ENCODE measurements around the gene SNORC.

SNORC gene

DNA sequence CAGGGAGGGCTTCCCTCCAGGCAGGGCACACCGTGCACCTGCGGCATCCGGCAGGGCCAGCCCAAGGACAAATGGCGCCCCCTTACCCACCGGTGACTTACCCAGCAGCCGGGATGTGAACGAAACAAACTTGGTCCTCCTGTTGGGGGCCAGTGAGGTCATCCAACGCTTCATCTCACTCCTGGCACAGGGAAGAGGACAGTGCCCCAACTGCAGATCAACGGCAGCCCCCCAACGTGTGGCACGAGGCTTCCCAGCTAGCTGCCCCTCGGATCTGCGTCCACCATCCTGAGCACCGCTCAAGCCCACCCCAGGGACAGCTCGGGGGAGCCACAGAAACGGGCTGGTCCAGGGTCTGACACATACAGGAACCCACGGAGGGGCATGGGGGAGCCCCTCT is 12.0 kb downstream of the SNORC start:
- H3K4me3 ChIP-seq (ENCODE audit: low read depth, low read length) = no peak overlapping the region

DNA sequence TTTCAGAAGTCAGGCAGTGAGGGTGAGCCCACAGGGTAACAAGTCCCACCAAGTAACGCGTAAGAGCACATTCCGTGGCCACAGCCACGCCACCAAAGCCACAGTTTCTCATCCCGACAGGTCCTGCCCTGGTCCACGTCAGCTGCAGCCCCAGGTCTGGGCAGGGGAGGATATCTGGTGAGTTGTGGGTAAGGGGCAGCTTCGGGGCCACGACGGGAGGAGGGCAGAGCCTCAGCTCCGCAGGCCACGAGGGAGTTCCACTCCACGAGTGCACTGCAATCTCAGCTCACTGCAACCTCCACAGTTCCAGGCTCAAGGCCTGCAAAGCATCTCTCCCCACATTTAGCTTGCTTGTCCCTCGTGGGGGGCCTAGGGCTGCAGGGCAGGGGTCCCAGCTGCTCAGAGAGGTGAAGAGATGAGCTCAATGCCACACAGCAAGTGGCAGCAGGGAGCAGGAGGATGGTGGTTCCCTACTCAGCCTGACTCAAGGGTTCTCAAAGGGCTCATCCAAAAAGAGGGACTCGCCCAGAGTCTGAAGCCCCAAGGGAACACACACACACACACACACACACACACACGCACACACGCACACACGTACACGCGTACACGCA is 12.5 kb downstream of the SNORC start:
- H3K4me3 ChIP-seq (ENCODE audit: low read depth, low read length) = no peak overlapping the region

DNA sequence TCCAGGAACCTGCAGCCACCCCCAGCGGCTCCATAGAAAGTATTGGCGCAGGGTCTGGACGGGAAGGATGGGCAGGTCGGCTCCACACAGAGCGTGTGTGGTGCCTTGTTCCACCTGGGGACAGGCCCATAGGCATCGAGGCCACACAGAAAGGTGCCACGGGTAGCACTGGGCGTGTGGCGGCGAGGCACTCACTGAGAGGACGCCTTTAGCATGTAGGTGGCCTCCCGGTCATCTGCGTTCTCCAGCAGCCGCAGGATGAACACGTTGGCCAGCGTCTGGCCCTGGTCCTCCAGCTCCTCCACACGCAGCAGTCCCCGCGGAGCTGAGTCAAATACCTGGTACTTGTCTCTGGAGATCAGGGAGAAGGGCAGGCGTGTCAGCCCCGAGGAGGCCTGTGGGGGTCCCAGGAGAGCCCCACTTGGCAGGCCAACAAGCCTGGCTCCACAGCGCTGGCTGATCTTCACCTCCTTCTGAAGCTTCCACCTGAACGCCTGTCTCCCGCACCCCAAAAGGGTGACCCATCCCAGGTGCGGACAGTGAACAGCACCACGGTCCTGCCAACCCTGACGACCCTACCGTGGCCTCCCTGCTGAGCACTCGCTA is 13.2 kb downstream of the SNORC start:
- no peak overlapping the region for H3K4me3 ChIP-seq (ENCODE audit: low read depth, low read length)

DNA sequence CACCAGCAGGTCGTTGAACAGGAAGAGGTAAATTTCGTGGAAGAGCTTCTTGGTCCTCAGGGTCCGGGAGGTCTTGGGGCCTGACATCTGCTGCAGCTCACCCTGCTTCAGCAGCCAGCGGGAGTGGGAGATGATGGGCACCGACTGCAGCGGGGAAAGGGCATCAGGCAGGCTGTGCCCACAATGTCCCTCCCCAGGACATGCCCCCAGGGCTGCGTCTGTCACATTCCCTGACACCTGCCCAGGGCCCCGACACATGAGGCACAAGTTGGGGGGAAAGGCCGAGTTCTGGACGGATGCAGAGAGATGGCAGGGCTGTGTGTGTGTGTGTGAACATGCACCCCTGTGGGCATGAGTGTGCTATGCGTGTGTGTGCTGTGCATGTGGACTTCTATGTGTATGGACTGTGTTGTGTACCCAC is 13.9 kb downstream of the SNORC start:
- no peak overlapping the region for H3K4me3 ChIP-seq (ENCODE audit: low read depth, low read length)

DNA sequence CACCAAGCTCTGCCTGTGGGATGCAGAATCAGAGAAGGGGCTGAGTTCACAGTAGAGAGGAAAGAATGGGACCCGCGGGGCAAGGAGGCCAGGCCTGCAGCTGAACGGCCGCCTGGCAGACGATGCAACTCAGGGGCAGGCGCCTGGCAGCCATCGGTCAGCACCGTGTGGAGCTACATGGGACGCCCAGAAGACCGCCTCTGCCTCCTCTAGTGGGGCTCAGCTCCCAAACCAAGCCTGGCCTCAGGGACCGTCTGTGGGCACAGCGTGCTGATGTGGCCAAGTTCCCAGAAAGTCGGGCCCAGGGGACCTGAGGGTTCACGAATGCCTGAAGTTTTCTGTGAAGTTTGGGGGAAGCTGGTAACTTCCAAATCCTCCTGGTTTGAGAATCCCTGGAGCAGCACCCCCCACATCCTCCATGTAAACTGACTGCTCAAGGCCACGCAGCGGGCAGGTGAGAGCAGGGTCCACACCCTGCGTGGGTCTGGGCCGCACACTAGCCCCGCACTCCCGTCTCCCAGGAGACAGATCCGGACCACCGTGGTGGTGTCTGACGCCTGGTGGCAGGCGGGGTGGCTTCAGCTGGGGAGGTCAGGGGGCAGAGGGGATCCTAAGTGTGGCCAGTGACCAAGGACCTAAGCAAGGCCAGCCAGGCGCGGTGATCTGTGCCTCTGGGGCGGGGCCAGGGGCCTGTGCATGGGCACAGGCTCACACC is 14.6 kb downstream of the SNORC start:
- no peak overlapping the region for H3K4me3 ChIP-seq (ENCODE audit: low read depth, low read length)

GRCh38 chr2:232885264-232885961 is 15.3 kb downstream of the SNORC start:
- no peak overlapping the region for H3K4me3 ChIP-seq (ENCODE audit: low read depth, low read length)

GRCh38 chr2:232886176-232886575 is 16.1 kb downstream of the SNORC start:
- H3K4me3 ChIP-seq (ENCODE audit: low read depth, low read length) = no peak overlapping the region

GRCh38 chr2:232886632-232887031 is 16.6 kb downstream of the SNORC start:
- no peak overlapping the region for H3K4me3 ChIP-seq (ENCODE audit: low read depth, low read length)

DNA sequence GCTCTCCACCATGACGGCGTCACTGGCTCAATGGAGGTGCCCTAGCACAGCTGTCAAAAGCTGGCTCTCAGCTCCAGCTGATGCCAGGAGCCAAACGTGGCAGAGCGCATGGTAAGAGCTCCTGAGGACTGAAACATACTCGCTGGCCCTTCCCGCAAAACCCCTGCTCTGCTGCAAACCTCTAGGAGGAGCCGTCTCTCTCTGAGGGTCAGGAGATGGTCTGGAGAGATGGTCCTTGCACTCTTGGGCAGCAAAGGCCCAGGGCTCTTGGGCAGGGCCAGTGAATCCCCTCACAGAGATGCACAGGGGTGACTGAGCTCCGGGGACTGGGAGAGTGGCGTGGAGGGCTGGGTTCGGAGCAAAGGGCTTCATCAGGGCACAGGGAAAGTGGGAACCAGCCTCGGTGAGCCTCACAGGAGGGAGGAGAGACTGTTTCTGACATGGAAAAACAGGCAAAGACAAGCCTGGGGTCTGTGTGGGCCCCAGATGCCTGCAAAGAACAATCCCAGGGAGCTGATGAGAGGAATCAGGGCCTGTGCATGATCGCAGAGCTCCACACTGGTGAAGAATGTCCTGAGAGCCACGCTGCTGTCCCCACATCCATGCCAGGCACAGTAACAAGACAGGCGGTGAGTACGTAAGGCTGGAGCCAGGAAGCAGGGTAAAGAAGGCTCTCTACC is 17.2 kb downstream of the SNORC start:
- no peak overlapping the region for H3K4me3 ChIP-seq (ENCODE audit: low read depth, low read length)

DNA sequence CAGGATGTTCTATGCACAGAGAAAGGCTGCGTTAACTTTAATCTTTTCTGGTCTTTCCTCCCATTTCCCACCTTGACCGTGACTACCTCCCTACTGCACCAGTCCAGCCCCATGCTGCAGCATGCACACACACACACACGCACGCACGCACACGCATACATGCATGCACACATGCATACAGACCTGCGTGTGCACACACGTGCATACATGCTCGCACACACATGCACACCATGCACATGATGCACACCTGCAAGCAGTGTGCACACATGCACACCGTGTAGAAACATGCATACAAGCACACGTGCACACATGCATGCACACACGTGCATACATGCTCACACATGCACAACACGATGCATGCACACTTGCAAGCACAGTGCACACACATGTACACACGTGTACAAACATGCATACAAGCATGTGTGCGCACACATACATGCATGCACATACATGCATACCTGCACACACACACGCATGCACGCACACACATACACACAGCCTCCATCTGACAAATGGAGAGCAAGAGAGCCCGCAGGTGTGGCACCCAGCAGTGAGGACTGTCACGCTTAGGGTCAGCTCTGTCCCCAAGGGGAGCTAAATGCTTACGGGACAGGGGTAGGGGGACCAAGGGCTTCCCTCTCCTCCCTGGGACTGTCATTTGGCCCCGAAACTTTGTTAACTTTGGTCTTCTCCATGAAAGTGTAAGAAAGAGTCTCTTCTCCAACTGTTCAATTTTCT is 18.2 kb downstream of the SNORC start:
- no peak overlapping the region for H3K4me3 ChIP-seq (ENCODE audit: low read depth, low read length)

- H3K4me3 ChIP-seq (ENCODE audit: low read depth, low read length) = no peak overlapping the region
Observed at GRCh38 chr2:232888839-232889529, 18.9 kb downstream of the SNORC start.

DNA sequence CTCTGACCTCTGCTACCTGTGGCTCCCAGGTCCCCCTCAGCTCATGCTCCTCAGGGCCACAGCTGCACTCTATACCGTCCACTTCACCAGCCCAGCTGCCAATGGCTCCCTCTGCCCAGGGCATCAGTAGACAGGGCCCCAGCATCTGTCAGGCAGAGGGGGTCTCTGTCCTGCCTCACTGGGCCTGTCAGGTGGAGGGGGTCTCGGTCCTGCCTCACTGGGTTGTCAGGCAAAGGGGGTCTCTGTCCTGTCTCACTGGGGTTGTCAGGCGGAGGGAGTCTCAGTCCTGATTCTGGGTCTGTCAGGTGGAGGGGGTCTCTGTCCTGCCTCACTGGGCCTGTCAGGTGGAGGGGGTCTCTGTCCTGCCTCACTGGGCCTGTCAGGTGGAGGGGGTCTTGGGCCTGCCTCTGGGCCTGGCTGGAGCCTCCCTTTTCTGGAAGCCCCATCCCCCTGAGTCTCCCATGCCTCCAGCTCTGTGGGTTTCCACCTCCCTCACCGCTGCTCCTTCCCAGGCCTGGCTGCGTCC is 19.9 kb downstream of the SNORC start:
- no peak overlapping the region for H3K4me3 ChIP-seq (ENCODE audit: low read depth, low read length)

DNA sequence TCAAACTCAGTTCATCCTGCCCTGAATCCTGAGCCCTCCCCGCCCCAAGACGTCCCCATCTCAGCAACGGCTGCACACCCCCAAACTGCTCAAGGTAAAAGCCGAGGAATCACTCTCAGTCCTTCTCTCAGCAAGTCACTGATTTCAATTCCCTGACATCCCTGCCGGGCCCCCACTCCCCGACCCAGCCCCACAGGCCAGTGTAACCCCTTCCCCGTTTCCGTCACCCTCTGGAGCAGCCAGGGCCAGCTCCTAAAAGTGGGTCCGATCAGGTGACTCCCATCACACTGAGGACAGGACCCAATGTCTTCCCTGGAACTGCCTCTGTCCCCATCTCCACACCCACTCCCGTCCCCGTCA is 20.5 kb downstream of the SNORC start:
- H3K4me3 ChIP-seq (ENCODE audit: low read depth, low read length) = no peak overlapping the region

DNA sequence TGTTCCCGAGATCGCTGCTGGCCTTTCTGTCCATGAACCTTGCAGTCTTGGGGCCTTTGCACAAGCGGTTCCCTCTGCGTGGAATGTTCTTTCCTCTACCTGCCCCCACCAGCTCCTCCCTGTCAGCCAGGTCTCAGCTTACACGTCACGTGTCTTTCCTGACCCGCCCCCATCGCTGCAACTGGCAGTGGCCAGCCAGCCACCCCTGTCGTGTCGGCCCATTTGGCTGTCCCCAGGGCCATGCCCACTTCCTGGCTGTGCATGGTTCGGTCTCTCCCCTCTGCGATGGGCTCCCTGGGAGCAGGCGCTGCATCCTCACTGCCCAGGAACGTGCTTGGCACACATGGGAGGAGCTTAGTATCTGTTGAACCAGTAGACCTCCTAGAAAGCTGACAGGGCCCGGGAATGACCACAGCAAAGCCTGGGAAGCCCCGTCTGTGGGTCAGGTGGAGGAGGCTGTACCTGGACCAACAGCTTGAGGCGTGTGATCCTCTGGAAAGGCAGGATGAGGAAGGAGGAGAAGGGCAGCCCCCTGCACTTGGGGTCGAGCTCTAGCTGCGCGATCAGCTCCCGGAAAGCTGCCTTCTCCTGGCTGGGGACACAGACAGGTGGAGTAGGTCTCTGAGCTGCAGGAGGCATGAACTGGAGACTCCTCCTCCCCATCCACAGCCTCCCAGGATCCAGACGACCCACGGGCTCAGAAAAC is 21.0 kb downstream of the SNORC start:
- no peak overlapping the region for H3K4me3 ChIP-seq (ENCODE audit: low read depth, low read length)

DNA sequence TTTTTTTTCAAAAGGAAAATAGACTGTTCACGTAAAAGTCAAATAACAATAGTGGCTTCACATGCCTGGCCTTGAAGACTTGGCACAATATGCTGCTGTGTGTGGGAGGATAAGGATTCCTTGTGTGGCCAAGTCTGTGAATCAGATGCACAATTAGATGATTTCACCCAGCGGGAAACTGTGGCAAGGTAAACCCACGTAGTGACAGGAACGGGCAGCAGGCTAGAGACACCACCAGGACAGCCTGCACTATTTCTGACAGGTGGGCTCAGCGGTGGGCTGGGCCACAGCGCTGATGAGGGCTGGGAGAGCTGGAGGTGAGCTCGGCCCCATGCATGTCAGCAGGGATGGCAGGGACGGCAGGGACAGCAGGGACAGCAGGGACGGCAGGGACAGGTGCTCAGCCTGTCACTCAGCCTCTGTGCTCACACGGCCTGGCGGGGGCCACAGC is 21.6 kb downstream of the SNORC start:
- no peak overlapping the region for H3K4me3 ChIP-seq (ENCODE audit: low read depth, low read length)

DNA sequence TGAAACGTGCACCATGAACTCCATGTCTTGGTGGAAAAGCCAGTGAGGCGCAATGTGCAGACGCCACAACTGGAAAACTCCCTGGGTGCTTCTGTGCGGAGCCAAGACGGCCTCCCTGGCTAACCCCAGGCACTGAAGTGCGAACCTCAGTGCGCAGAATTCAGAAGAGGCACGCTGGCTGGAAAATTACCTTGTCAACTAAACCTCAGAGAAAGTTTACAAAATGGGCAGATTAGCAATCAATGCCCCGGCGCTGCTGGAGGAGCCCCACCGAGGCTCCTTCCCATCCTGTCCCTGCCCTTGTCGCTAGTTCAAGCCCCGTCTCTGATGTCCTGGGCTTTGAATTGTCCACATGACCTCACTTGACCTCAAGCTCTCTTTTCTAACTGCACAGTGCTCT is 22.2 kb downstream of the SNORC start:
- H3K4me3 ChIP-seq (ENCODE audit: low read depth, low read length) = no peak overlapping the region

DNA sequence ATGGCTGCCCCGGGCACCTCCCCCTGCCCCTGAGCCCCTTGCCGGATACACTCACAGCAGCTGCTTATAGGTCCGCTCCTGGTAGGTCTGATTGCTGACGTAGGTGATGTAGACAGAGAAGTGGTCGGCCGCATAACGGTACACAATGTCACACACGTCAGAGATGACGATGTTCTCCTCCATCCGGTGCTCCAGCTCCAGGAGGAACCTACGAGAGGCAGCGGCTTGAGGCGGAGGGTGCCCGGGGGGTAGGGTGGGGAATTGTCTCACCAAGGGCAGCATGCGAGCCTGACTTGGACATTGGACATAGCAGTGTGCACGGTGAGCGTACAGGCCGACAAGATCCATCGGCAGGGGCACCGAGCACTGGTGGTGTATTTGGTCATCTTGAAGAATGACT is 22.8 kb downstream of the SNORC start:
- H3K4me3 ChIP-seq (ENCODE audit: low read depth, low read length) = no peak overlapping the region

DNA sequence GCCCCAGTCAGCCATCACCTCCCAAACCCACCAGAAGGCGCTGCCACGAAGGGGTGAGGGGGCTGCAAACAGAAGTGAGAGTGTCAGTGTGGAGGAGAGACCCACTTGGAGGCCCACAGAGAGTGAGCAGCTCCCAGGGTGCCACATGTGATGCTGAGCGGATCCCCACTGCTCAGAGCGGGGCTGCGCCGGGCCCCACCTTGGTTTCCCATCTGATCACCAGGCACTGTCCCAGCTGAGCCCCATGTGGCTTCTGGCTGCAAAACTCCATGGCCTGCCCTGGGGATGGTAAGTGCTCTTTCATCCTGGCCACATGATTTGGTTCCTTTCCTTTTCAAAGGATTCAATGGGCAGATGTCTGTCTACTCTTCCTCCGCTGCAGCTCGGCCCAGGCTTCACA is 23.8 kb downstream of the SNORC start:
- H3K4me3 ChIP-seq (ENCODE audit: low read depth, low read length) = no peak overlapping the region

DNA sequence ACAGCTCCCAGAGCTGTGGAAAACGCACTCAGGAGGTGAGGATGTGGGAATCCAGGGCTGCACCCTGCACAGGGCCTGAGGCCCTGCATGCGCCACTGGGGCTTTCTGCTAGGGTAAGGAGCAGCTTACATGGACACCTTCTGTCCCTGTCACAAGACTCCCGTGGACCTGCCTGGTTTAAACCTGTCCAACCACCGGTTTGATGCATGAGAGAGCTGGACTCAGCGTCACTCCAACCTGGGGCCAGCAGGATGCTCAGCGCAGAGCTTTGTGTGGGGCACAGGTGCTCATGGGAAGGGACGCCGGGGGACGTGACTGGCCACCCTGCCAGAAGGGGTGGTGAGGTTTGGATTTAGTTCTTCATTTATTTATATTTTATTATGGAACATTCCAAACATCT is 24.2 kb downstream of the SNORC start:
- no peak overlapping the region for H3K4me3 ChIP-seq (ENCODE audit: low read depth, low read length)

Measured in iPS-11a (cell line).